HUES6 (cell line): ENCODE data around the gene ACO2.
A peak's percentile ranks its signal among the peaks of the same experiment; 100 is the strongest.

Experiments
- H3K27ac ChIP-seq: 2 replicates; pipeline ENCODE4 v1.7.0; 2013; ENCODE audit warnings: low read depth, mild to moderate bottlenecking, low read length, inconsistent platforms
- H3K27me3 ChIP-seq: 2 replicates; pipeline ENCODE4 v1.6.1; 2013; ENCODE audit warnings: low read length; ENCODE audit not compliant: control insufficient read depth, insufficient read depth
- H3K36me3 ChIP-seq: 2 replicates; pipeline ENCODE4 v1.6.1; 2013; ENCODE audit warnings: low read length; ENCODE audit not compliant: control insufficient read depth, insufficient read depth
- H3K4me1 ChIP-seq: 2 replicates; pipeline ENCODE4 v1.6.1; 2013; ENCODE audit warnings: low read length; ENCODE audit not compliant: control insufficient read depth, insufficient read depth
- H3K4me3 ChIP-seq: 2 replicates; pipeline ENCODE4 v1.5.1; 2013; ENCODE audit warnings: low read depth, low read length
- H3K9ac ChIP-seq: one replicate; pipeline ENCODE4 v1.6.1; 2013; ENCODE audit warnings: mild to moderate bottlenecking, low read length
- H3K9me3 ChIP-seq: 2 replicates; pipeline ENCODE4 v1.6.1; 2013; ENCODE audit warnings: low read depth, low read length; ENCODE audit not compliant: control insufficient read depth, insufficient read depth

Gene ACO2

GRCh38 chr22:41513391-41513790 lies 44.5 kb downstream of the ACO2 start:
- H3K4me3 ChIP-seq = 0 out of 2 replicates have a peak overlapping the region, but pooled peaks have one; percentile 28
- peak overlapping the region; percentile 70 for H3K27ac ChIP-seq
- peaks cover 54% of the 10 kb centered on the region for H3K36me3 ChIP-seq
- H3K9ac ChIP-seq = peak overlapping the region; percentile 36
- H3K9me3 ChIP-seq = no peaks in the 10 kb centered on the region
- peaks cover 17% of the 10 kb centered on the region for H3K4me1 ChIP-seq
- H3K27me3 ChIP-seq = no peaks in the 10 kb centered on the region

- peaks cover 54% of the 10 kb centered on the region for H3K36me3 ChIP-seq
- H3K4me1 ChIP-seq = peaks cover 17% of the 10 kb centered on the region
- no peak overlapping the region for H3K4me3 ChIP-seq
- no peak overlapping the region for H3K9ac ChIP-seq
- H3K27me3 ChIP-seq = no peaks in the 10 kb centered on the region
- H3K27ac ChIP-seq = no peak overlapping the region
- H3K9me3 ChIP-seq = no peaks in the 10 kb centered on the region
Observed at GRCh38 chr22:41516462-41516861, 47.5 kb downstream of the ACO2 start.

- H3K36me3 ChIP-seq = peaks cover 51% of the 10 kb centered on the region
- no peaks in the 10 kb centered on the region for H3K27me3 ChIP-seq
- H3K9ac ChIP-seq = no peak overlapping the region
- H3K27ac ChIP-seq = no peak overlapping the region
- no peak overlapping the region for H3K4me3 ChIP-seq
- H3K4me1 ChIP-seq = peaks cover 12% of the 10 kb centered on the region
- H3K9me3 ChIP-seq = no peaks in the 10 kb centered on the region
Observed at GRCh38 chr22:41517172-41518047, 48.5 kb downstream of the ACO2 start.

GRCh38 chr22:41518048-41518347 lies 49.1 kb downstream of the ACO2 start:
- Histone ChIP-seq H3K4me1 (peaks cover 6% of the 10 kb centered on the region), H3K27ac (no peak overlapping the region), H3K36me3 (peaks cover 53% of the 10 kb centered on the region), H3K9ac (no peak overlapping the region), H3K27me3 (no peaks in the 10 kb centered on the region), H3K9me3 (no peaks in the 10 kb centered on the region), H3K4me3 (no peak overlapping the region)

GRCh38 chr22:41521126-41521525 lies 52.2 kb downstream of the ACO2 start:
- H3K9ac ChIP-seq = no peak overlapping the region
- no peak overlapping the region for H3K27ac ChIP-seq
- no peaks in the 10 kb centered on the region for H3K27me3 ChIP-seq

DNA sequence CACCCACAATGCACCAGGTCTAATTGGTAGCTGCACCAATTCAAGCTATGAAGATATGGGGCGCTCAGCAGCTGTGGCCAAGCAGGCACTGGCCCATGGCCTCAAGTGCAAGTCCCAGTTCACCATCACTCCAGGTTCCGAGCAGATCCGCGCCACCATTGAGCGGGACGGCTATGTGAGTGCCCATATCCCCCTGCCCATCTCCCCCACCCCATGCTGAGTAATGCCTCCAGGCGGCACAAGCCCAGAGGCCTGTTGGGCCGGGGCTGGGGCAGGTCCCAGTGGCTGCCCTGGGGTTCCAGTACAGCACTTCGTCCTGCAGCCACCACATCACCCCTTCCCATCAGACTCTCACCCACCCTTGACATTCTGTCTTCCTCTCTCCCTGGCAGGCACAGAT lies 53.9 kb downstream of the ACO2 start:
- H3K36me3 ChIP-seq = peaks cover 62% of the 10 kb centered on the region

More at GRCh38 chr22:41521126-41521525, 52.2 kb downstream of the ACO2 start:
- Histone ChIP-seq H3K4me3 (no peak overlapping the region), H3K36me3 (peaks cover 51% of the 10 kb centered on the region), H3K4me1 (no peaks in the 10 kb centered on the region), H3K9me3 (no peaks in the 10 kb centered on the region)

DNA sequence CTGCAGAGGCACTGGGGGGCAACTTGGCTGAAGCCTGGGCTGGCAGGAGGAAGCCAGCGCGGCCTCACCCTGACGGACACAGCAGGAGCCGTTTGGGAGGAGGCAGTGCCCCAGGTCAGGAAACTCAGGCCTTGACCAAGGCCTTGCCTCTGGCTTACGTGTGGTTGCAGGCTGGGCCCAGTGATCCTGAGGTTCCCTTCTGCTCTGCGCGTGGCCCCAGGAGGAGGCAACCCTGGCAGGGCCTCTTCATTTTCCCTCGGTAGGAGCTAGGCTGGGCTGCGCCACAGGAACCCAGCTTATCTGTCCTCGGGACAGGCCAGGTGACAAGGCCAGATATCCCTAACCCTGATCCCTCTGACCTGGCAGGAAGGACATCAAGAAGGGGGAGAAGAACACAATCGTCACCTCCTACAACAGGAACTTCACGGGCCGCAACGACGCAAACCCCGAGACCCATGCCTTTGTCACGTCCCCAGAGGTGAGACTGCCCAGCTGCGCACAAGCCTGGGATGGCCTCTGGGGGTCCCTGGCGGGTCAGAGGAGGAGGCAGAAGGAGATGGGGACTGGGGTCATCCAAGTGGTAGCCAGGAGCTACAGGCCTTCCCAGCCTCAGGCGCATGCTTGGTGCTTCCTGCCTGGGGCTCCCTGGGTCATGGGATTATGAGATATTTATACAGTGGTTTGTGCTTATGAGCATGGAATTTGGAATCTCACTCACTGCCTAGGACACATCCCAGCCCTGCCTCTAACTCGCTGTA lies 54.7 kb downstream of the ACO2 start:
- no peaks in the 10 kb centered on the region for H3K9me3 ChIP-seq
- H3K4me1 ChIP-seq = no peaks in the 10 kb centered on the region
- H3K36me3 ChIP-seq = peaks cover 63% of the 10 kb centered on the region
- H3K27ac ChIP-seq = no peak overlapping the region
- no peaks in the 10 kb centered on the region for H3K27me3 ChIP-seq
- no peak overlapping the region for H3K4me3 ChIP-seq
- H3K9ac ChIP-seq = no peak overlapping the region

More for the DNA sequence above, 53.9 kb downstream of the ACO2 start:
- no peak overlapping the region for H3K27ac ChIP-seq
- no peak overlapping the region for H3K9ac ChIP-seq
- no peaks in the 10 kb centered on the region for H3K9me3 ChIP-seq
- no peak overlapping the region for H3K4me3 ChIP-seq
- no peaks in the 10 kb centered on the region for H3K4me1 ChIP-seq
- no peaks in the 10 kb centered on the region for H3K27me3 ChIP-seq

GRCh38 chr22:41524251-41524661 lies 55.3 kb downstream of the ACO2 start:
- H3K9ac ChIP-seq = no peak overlapping the region
- no peaks in the 10 kb centered on the region for H3K4me1 ChIP-seq
- no peak overlapping the region for H3K4me3 ChIP-seq
- H3K27ac ChIP-seq = no peak overlapping the region
- no peaks in the 10 kb centered on the region for H3K9me3 ChIP-seq
- peaks cover 63% of the 10 kb centered on the region for H3K36me3 ChIP-seq
- no peaks in the 10 kb centered on the region for H3K27me3 ChIP-seq

- Histone ChIP-seq H3K27ac (no peak overlapping the region), H3K36me3 (peaks cover 67% of the 10 kb centered on the region)
Observed at GRCh38 chr22:41524809-41525449, 56.0 kb downstream of the ACO2 start.

GRCh38 chr22:41525450-41526225 lies 56.7 kb downstream of the ACO2 start:
- Histone ChIP-seq H3K36me3 (peaks cover 75% of the 10 kb centered on the region), H3K4me1 (no peaks in the 10 kb centered on the region), H3K9ac (no peak overlapping the region), H3K27ac (no peak overlapping the region), H3K9me3 (no peaks in the 10 kb centered on the region), H3K27me3 (no peaks in the 10 kb centered on the region), H3K4me3 (no peak overlapping the region)

More at GRCh38 chr22:41524809-41525449, 56.0 kb downstream of the ACO2 start:
- Histone ChIP-seq H3K4me1 (no peaks in the 10 kb centered on the region), H3K9ac (no peak overlapping the region), H3K4me3 (no peak overlapping the region), H3K9me3 (no peaks in the 10 kb centered on the region), H3K27me3 (no peaks in the 10 kb centered on the region)
